ENCODE results near the gene NBEAL1. TPM values are rescaled to one million over a fixed set of nuclear protein-coding genes. Genes with fewer than 3 reads are reported as not detected.

NBEAL1 gene
- 3.5 to 5.5 TPM (median 5.2 TPM) in 5 replicates for total RNA-seq (2022; extraction: Qiagen RNA extraction; ENCODE audit: low read depth)

GRCh38 chr2:203014456-203015199 is at the start of gene NBEAL1:
TSS of gene NBEAL1 (plus strand) at chr2:203014875. CDS start at chr2:203016385, 1,510 bp downstream.

DNA sequence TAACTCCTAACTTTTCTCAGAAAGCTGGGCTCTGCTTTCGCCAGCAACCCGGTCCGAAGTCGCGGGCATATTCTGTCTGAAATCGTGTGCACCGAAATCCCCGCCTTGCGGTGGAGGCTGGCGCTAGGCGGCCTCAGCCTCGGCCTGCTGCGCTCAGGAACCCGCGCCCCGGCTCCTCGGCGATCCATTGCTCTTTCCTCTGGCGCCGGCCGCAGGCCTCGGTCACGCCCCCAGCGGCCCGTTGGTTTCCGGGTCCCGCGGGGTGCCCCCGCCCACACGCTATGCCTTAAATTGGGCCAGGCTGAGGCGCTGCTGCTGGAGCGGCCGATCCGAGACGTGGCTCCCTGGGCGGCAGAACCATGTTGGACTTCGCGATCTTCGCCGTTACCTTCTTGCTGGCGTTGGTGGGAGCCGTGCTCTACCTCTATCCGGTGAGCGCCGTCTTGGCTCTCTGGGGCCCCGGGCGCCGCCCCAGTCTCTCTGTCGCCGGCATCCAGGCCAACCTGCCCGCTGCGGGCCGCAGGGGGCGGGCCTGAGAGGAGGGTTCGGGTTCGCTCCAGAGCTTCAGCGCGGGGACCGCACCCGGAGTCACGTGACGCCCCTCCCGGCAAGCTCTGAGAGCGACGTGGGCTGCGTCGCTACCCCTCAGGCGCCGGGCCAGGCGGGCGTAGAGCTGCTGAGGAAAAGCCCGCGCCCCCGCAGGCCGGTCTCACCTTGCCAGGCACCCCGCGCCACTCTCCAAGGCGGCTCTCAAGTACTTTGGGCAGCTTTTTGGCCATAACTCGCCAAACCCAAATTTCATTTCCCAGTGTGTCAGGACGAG is 224.2 kb downstream of the NBEAL1 start, which contains the start of gene CYP20A1:
Gene CYP20A1, plus strand, starts transcription at position 315 of the 823 bp plus-strand sequence. Its CDS starts 45 bp downstream, at position 360.

Other genes with a start within 250 kb of the NBEAL1 start
- 1.1 to 2.1 TPM (median 1.8 TPM) in 5 replicates for gene ICA1L, start 143.1 kb upstream of the NBEAL1 start, total RNA-seq (2022; extraction: Qiagen RNA extraction; ENCODE audit: low read depth)
- gene WDR12, start 103.2 kb upstream of the NBEAL1 start, total RNA-seq (2022; extraction: Qiagen RNA extraction; ENCODE audit: low read depth): 63.2 to 85.8 TPM (median 74.2 TPM) in 5 replicates
- 0.47 to 1.4 TPM (median 1.3 TPM) in 5 replicates for gene CARF, start 102.6 kb upstream of the NBEAL1 start, total RNA-seq (2022; extraction: Qiagen RNA extraction; ENCODE audit: low read depth)
- 7.7 to 10.6 TPM (median 8.2 TPM) in 5 replicates for gene CYP20A1, start 224.1 kb downstream of the NBEAL1 start, total RNA-seq (2022; extraction: Qiagen RNA extraction; ENCODE audit: low read depth)